Cardiac fibroblast (primary cell): ENCODE results near the gene GLIS1.

Experiments
- DNase-seq, 2 donors: peaks; one replicate each; pipeline versions ENCODE4 v3.0.0 to v3.0.0-alpha.2; 2010; ENCODE audit warnings: low read depth in 2 of 2
- H3K4me3 ChIP-seq, 2 donors: replicated peaks in 1 of 2; 1 replicate in 1 of 2; 2 replicates in 1 of 2; pipeline ENCODE4 v1.5.1; 2011; ENCODE audit warnings: low read depth in 2 of 2, low read length in 2 of 2, mild to moderate bottlenecking in 2 of 2, moderate library complexity in 1 of 2
- CTCF ChIP-seq: IDR thresholded peaks from one replicate; pipeline ENCODE4 v1.5.1; 2011; ENCODE audit warnings: low read depth, mild to moderate bottlenecking, low read length, inconsistent platforms

GLIS1 gene

GRCh38 chr1:53626616-53627015 lies 112.3 kb downstream of the GLIS1 start:
- DNase-seq: no peak
- TF ChIP-seq CTCF: no peak
- no peak overlapping the region for H3K4me3 ChIP-seq

- TF ChIP-seq CTCF: peak; percentile 13
- DNase-seq: peak in 1 of 2 donors; percentile 51
- H3K4me3 ChIP-seq: no peak overlapping the region
These were observed 113.0 kb downstream of the GLIS1 start for GRCh38 chr1:53625766-53626520.

- peak; percentile 59 to 97 for DNase-seq
- no peak for TF ChIP-seq CTCF
- no peak overlapping the region for H3K4me3 ChIP-seq
These were observed 113.9 kb downstream of the GLIS1 start for GRCh38 chr1:53625049-53625448.

GRCh38 chr1:53622531-53622930 lies 116.4 kb downstream of the GLIS1 start:
- no peak for TF ChIP-seq CTCF
- no peak overlapping the region for H3K4me3 ChIP-seq
- DNase-seq: no peak

- no peak for TF ChIP-seq CTCF
- DNase-seq: no peak
- no peak overlapping the region for H3K4me3 ChIP-seq
These were observed 117.8 kb downstream of the GLIS1 start for GRCh38 chr1:53621144-53621543.

GRCh38 chr1:53620061-53620855 lies 118.7 kb downstream of the GLIS1 start:
- DNase-seq: peak in 1 of 2 donors; percentile 10
- no peak for TF ChIP-seq CTCF
- no peak overlapping the region for H3K4me3 ChIP-seq
